Keratinocyte (primary cell): ENCODE measurements around the gene DENND1A.

ENCODE experiments used
- CTCF ChIP-seq, 3 experiments: IDR thresholded peaks in 1 of 3; conservative IDR thresholded peaks in 1 of 3; optimal IDR thresholded peaks in 1 of 3; 2 replicates in 2 of 3; 3 replicates in 1 of 3; pipeline versions ENCODE3 to v1.5.1; 2011; ENCODE audit warnings: low read length in 3 of 3, mild to moderate bottlenecking in 3 of 3, moderate library complexity in 2 of 3, control low read depth in 1 of 3, inconsistent platforms in 1 of 3; ENCODE audit not compliant: insufficient read depth in 2 of 3; ENCODE audit errors: extremely low read depth in 1 of 3
- EZH2 ChIP-seq: IDR thresholded peaks from one replicate; pipeline ENCODE4 v1.6.1; 2012; ENCODE audit warnings: inconsistent platforms, mild to moderate bottlenecking, low read length, moderate library complexity

GRCh38 chr9:123954518-123955280 is 24.8 kb upstream of the DENND1A start:
- TF ChIP-seq CTCF (optimal IDR thresholded peaks at IDR 0.05 in 1 of 3, IDR thresholded peaks at IDR 0.05 in 1 of 3, conservative IDR thresholded peaks at IDR 0.05 in 1 of 3; ENCODE audit: extremely low read depth in 1 of 3, insufficient read depth in 2 of 3, low read length in 3 of 3): no peak
- no peak for TF ChIP-seq EZH2
